Measurements from ENCODE around the gene GASK1A. TPM values are rescaled to one million over a fixed set of nuclear protein-coding genes. Genes with fewer than 3 reads are reported as not detected.

Gene GASK1A
- total and polyA plus RNA-seq, 2 donors (not counting 3 experiments of a cell fraction or from before 2014, with no cell fraction given): 0.04 TPM; not detected in 1

DNA sequence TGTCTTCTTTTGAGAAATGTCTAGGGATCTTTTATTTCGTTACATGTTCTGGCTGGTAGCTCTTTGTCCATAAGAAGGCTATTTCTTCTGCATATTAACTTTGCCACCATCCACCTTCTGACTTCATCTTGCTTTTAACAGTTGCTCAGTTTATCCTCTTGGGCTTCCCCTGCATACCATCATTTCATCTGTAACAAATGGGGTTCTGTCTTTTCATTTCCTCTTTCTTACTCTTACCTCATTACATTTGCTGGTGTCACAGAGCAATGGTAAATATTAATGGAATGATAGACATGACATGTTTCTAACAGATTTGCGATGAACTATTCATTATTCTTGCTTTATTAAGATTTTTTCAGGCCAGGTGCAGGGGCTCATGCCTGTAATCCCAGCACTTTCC is 62.4 kb downstream of the GASK1A start:
- Histone ChIP-seq H3K27ac (ENCODE audit: insufficient read depth, low read depth, low read length) (no peak overlapping the region), H3K79me2 (ENCODE audit: control insufficient read depth, insufficient read depth, low read length) (no peaks in the 10 kb centered on the region), H3K27me3 (ENCODE audit: control insufficient read depth in 2 of 2, insufficient read depth in 2 of 2, low read length in 2 of 2) (no peaks in the 10 kb centered on the region), H3K4me3 (replicated peaks in 1 of 3; ENCODE audit: insufficient read depth in 1 of 3, low read depth in 1 of 3, low read length in 3 of 3) (no peak overlapping the region), H3K9me1 (replicated peaks; ENCODE audit: control insufficient read depth, extremely low read depth, insufficient read depth, low read length) (no peaks in the 10 kb centered on the region), H2AFZ (ENCODE audit: low read depth, low read length) (no peak overlapping the region), H3K4me2 (ENCODE audit: insufficient read depth, low read length) (no peak overlapping the region), H3K36me3 (ENCODE audit: control insufficient read depth in 2 of 2, extremely low read depth in 1 of 2, insufficient read depth in 2 of 2, low read length in 2 of 2) (no peaks in the 10 kb centered on the region), H3K4me1 (ENCODE audit: control insufficient read depth, extremely low read depth, insufficient read depth, low read length) (no peaks in the 10 kb centered on the region), H4K20me1 (replicated peaks; ENCODE audit: control insufficient read depth, extremely low read depth, insufficient read depth, low read length) (no peaks in the 10 kb centered on the region), H3K9me3 (replicated peaks; ENCODE audit: control insufficient read depth, insufficient read depth, low read length) (no peaks in the 10 kb centered on the region), H3K9ac (replicated peaks; ENCODE audit: extremely low read depth, insufficient read depth, low read length) (no peak overlapping the region)
- DNase-seq (ENCODE audit: low read depth, low spot score) (no peak), FAIRE-seq (no peak)
- dilution Hi-C loops (cut with MboI; ENCODE audit: extremely low pct_ligation_motif_present, low sequenced_read_pairs) (no loop called here), intact Hi-C loops (cut with micrococcal nuclease) (no loop called here)
- BruUV-seq (replicated peaks): no TSS peak
- no peak for TF ChIP-seq EZH2 (IDR thresholded peaks at IDR 0.05; ENCODE audit: borderline replicate concordance, low read depth, low read length, severe bottlenecking)
- CTCF ChIA-PET: no interaction called here
- POLR2A ChIA-PET: no interaction called here

- TF ChIP-seq POLR2AphosphoS5 (IDR thresholded peaks at IDR 0.05; ENCODE audit: insufficient read depth, low read depth, low read length) (no peak), GATA2 (IDR thresholded peaks at IDR 0.05; ENCODE audit: insufficient read depth, insufficient read length, low read depth, low read length) (no peak), MAX (IDR thresholded peaks at IDR 0.05; ENCODE audit: insufficient read depth, insufficient read length) (no peak), MYC (IDR thresholded peaks at IDR 0.05; ENCODE audit: low read depth, low read length) (no peak), CTCF (IDR thresholded peaks at IDR 0.05; ENCODE audit: extremely low read depth in 1 of 2, insufficient read depth in 1 of 2, low read depth in 1 of 2, low read length in 2 of 2) (no peak), POLR2A (IDR thresholded peaks at IDR 0.05; ENCODE audit: low read depth, low read length) (no peak), JUN (IDR thresholded peaks at IDR 0.05; ENCODE audit: borderline replicate concordance, insufficient read depth, insufficient read length, low read depth) (no peak), EZH2 (IDR thresholded peaks at IDR 0.05; ENCODE audit: borderline replicate concordance, low read depth, low read length, severe bottlenecking) (no peak), FOS (IDR thresholded peaks at IDR 0.05; ENCODE audit: borderline replicate concordance, insufficient read depth, low read length) (no peak)
- Histone ChIP-seq H3K9me1 (replicated peaks; ENCODE audit: control insufficient read depth, extremely low read depth, insufficient read depth, low read length) (no peaks in the 10 kb centered on the region), H3K4me1 (ENCODE audit: control insufficient read depth, extremely low read depth, insufficient read depth, low read length) (no peaks in the 10 kb centered on the region), H3K27ac (ENCODE audit: insufficient read depth, low read depth, low read length) (no peak overlapping the region), H3K9me3 (replicated peaks; ENCODE audit: control insufficient read depth, insufficient read depth, low read length) (no peaks in the 10 kb centered on the region), H2AFZ (ENCODE audit: low read depth, low read length) (no peak overlapping the region), H3K79me2 (ENCODE audit: control insufficient read depth, insufficient read depth, low read length) (no peaks in the 10 kb centered on the region), H3K27me3 (ENCODE audit: control insufficient read depth in 2 of 2, insufficient read depth in 2 of 2, low read length in 2 of 2) (no peaks in the 10 kb centered on the region), H3K4me3 (replicated peaks in 1 of 3; ENCODE audit: insufficient read depth in 1 of 3, low read depth in 1 of 3, low read length in 3 of 3) (no peak overlapping the region), H3K36me3 (ENCODE audit: control insufficient read depth in 2 of 2, extremely low read depth in 1 of 2, insufficient read depth in 2 of 2, low read length in 2 of 2) (no peaks in the 10 kb centered on the region), H3K9ac (replicated peaks; ENCODE audit: extremely low read depth, insufficient read depth, low read length) (no peak overlapping the region), H3K4me2 (ENCODE audit: insufficient read depth, low read length) (no peak overlapping the region), H4K20me1 (replicated peaks; ENCODE audit: control insufficient read depth, extremely low read depth, insufficient read depth, low read length) (no peaks in the 10 kb centered on the region)
- POLR2A ChIA-PET: no interaction called here
- DNase-seq (ENCODE audit: low read depth, low spot score): no peak
- CTCF ChIA-PET: no interaction called here
- dilution Hi-C loops (cut with MboI; ENCODE audit: extremely low pct_ligation_motif_present, low sequenced_read_pairs): no loop called here
- no TSS peak for BruUV-seq (replicated peaks)
- no peak for FAIRE-seq
- intact Hi-C loops (cut with micrococcal nuclease): no loop called here
Observed at GRCh38 chr3:43043071-43043766, 64.1 kb downstream of the GASK1A start.

Measured in endothelial cell of umbilical vein (primary cell).